ENCODE measurements around the gene RAB18. TPM values are rescaled to one million over a fixed set of nuclear protein-coding genes. Genes with fewer than 3 reads are reported as not detected.

RAB18 gene
- total and polyA plus RNA-seq, 10 of the 15 experiments (the other 5 are each of a cell fraction or from before 2014, with no cell fraction given): 13.4 to 98.8 (median 42.1) TPM

DNA sequence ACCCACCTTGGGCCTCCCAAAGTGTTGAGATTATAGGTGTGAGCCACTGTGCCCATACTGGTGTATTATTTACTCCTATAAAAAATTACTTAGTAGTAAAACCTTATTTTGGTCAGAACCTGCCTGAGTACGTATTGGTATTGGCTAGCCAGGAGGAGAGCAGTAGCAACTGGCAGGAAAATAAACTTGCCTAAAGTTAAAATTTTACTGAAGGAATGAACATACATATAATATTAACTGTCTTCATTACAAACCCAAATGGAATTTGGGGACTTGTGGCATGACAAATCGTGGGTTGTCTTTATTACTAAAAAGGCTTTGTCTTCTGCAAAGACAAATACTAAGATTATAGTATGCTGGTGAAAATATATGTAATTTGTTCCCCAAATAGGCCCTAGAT lies 8.4 kb downstream of the RAB18 start (continued):
- no peak for TF ChIP-seq RELA (IDR thresholded peaks at IDR 0.05; ENCODE audit: borderline replicate concordance, partially characterized antibody)
- no peak for TF ChIP-seq SMAD1 (IDR thresholded peaks at IDR 0.05; ENCODE audit: low read depth, partially characterized antibody)
- no peak for TF ChIP-seq NR2C1 (IDR thresholded peaks at IDR 0.05)
- TF ChIP-seq SP1 (IDR thresholded peaks at IDR 0.05; ENCODE audit: low read depth, low read length): no peak

DNA sequence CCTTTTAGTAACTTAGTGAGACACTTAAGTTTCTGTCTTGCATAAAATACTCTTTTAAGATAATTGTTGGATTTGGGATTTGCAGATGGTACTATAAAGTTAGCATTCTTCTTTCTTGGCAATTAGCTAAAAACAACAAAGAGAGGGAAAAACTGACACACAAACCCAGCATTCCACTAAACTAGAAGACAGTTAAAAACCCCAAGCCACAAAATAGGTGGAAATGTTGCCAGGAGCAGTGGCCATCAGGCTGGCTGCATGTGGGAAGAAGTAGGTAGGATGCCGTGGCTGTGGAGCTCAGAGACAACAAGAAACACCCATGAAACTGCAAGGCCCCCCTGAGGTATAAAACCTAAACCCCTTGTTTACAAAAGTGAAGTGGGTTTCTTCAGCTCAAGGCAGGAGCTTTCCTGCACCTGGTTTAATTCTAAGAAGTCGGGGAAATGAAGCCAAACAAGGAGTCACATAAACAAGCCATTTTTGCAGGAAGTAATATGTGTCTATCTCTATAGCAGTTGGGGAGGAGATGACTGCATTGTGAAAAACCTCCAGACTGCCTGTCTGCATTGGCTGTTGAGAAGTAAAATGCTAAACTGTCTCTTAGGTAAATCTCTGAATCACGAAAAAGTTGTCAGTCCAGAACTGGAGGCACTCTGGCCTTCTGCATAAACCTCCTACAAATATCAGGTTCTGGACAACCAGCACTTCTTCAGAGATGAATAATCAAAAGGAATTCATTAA lies 9.5 kb downstream of the RAB18 start:
- H3K36me3 ChIP-seq (ENCODE audit: control insufficient read depth in 2 of 2, insufficient read depth in 2 of 2, low read length in 1 of 2): peaks cover 0 to 18% of the 10 kb centered on the region in 2 experiments; a peak in 2 of 4 replicates
- TF ChIP-seq ZSCAN29 (IDR thresholded peaks at IDR 0.05) (no peak), TCF3 (IDR thresholded peaks at IDR 0.05; ENCODE audit: borderline replicate concordance, insufficient read depth, low read depth, low read length) (no peak), ELK1 (IDR thresholded peaks at IDR 0.05; ENCODE audit: low read depth, low read length) (no peak), IKZF2 (IDR thresholded peaks at IDR 0.05) (no peak), ZNF622 (IDR thresholded peaks at IDR 0.05) (no peak), NFIC (IDR thresholded peaks at IDR 0.05; ENCODE audit: low read depth, low read length) (no peak), IRF5 (IDR thresholded peaks at IDR 0.05; ENCODE audit: borderline replicate concordance) (no peak), CREM (IDR thresholded peaks at IDR 0.05; ENCODE audit: low read depth) (no peak)
- TF ChIP-seq, protein P1, sequence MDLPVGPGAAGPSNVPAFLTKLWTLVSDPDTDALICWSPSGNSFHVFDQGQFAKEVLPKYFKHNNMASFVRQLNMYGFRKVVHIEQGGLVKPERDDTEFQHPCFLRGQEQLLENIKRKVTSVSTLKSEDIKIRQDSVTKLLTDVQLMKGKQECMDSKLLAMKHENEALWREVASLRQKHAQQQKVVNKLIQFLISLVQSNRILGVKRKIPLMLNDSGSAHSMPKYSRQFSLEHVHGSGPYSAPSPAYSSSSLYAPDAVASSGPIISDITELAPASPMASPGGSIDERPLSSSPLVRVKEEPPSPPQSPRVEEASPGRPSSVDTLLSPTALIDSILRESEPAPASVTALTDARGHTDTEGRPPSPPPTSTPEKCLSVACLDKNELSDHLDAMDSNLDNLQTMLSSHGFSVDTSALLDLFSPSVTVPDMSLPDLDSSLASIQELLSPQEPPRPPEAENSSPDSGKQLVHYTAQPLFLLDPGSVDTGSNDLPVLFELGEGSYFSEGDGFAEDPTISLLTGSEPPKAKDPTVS (IDR thresholded peaks at IDR 0.05; ENCODE audit: low read depth, low read length): no peak
- TF ChIP-seq, protein P2, sequence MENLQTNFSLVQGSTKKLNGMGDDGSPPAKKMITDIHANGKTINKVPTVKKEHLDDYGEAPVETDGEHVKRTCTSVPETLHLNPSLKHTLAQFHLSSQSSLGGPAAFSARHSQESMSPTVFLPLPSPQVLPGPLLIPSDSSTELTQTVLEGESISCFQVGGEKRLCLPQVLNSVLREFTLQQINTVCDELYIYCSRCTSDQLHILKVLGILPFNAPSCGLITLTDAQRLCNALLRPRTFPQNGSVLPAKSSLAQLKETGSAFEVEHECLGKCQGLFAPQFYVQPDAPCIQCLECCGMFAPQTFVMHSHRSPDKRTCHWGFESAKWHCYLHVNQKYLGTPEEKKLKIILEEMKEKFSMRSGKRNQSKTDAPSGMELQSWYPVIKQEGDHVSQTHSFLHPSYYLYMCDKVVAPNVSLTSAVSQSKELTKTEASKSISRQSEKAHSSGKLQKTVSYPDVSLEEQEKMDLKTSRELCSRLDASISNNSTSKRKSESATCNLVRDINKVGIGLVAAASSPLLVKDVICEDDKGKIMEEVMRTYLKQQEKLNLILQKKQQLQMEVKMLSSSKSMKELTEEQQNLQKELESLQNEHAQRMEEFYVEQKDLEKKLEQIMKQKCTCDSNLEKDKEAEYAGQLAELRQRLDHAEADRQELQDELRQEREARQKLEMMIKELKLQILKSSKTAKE (IDR thresholded peaks at IDR 0.05; ENCODE audit: low read depth, poor library complexity, severe bottlenecking): no peak

More for the DNA sequence above, 9.5 kb downstream of the RAB18 start:
- ChIA-PET POLR2A (interaction anchor here (0.6 to 2.3 kb wide), 2 partner anchors 9 to 297 kb away, joined by 3 to 7 read pairs; partner anchors contain the start of gene RAB18), RAD21 (ENCODE audit: unreplicated experiment) (no interaction called here), SMC1A (ENCODE audit: uncharacterized antibody, unreplicated experiment) (interaction anchor here (0.6 to 1.4 kb wide), 4 partner anchors 9 to 19 kb away, joined by 3 to 7 read pairs (median 4); partner anchors contain the start of gene RAB18), CTCF (interaction anchor here (0.7 to 2.0 kb wide), 2 partner anchors 9 to 1520 kb away, joined by 3 to 9 read pairs; partner anchors contain the start of gene RAB18)
- no peak overlapping the region for H3K27ac ChIP-seq (ENCODE audit: control insufficient read depth, insufficient read depth)
- no peak overlapping the region for H3K9ac ChIP-seq (ENCODE audit: control insufficient read depth, insufficient read depth, low read length)
- H3K4me3 ChIP-seq: no peak overlapping the region
- no peak overlapping the region for H2AFZ ChIP-seq (ENCODE audit: control insufficient read depth, low read depth, low read length)
- intact Hi-C loops (cut with micrococcal nuclease; ENCODE audit: unreplicated experiment): no loop called here
- BruUV-seq (replicated peaks): no TSS peak
- 83% methylated on average over 3 of the region's 3 CpGs for WGBS (ENCODE audit: insufficient coverage, insufficient replicate concordance, low lambda C conversion rate, missing lambda C conversion rate)
- in situ Hi-C loops (cut with MboI): no loop called here
- no peak for DNase-seq (ENCODE audit: low read depth, low spot score)
- H3K79me2 ChIP-seq (ENCODE audit: control insufficient read depth, insufficient read depth, low read length): peaks cover 10% of the 10 kb centered on the region
- H3K27me3 ChIP-seq (replicated peaks in 1 of 2; ENCODE audit: control insufficient read depth in 2 of 2, insufficient read depth in 2 of 2, low read length in 1 of 2): no peaks in the 10 kb centered on the region
- H3K4me1 ChIP-seq (ENCODE audit: control insufficient read depth, insufficient read depth, low read length): no peaks in the 10 kb centered on the region
- no peaks in the 10 kb centered on the region; the same call in 2 of the 3 replicates for H3K9me3 ChIP-seq (replicated peaks; ENCODE audit: control insufficient read depth, insufficient read depth, low read length)
- H3K4me2 ChIP-seq (ENCODE audit: control insufficient read depth, insufficient read depth): no peak overlapping the region
- no peak for ATAC-seq
- FAIRE-seq: no peak
- no peaks in the 10 kb centered on the region for H4K20me1 ChIP-seq (ENCODE audit: control insufficient read depth, insufficient read depth)

Measured in GM12878 (cell line).